GM12878 (cell line): ENCODE measurements around the gene PRKAG2. TPM values are rescaled to one million over a fixed set of nuclear protein-coding genes. Genes with fewer than 3 reads are reported as not detected.

Experiments used
- ATAC-seq: fragments of 200-7000 bp; cut with Tn5 transposase; 3 replicates; pipeline ENCODE4 v1.9.1; 2020; ENCODE audit warnings: mild to moderate bottlenecking, moderate library complexity
- BruUV-seq: library from RNA; stranded (reverse); fragments of 400-500 nt; replicated peaks from 2 replicates; lab custom pipeline; 2021; lab: Mats Ljungman, UMichigan
- CTCF ChIA-PET: fragments of 300-600 bp; sonication (Branson Sonifier 250); formaldehyde crosslinking; extraction: SDS; loops from one replicate; lab custom pipeline; 2021; ENCODE audit warnings: inconsistent platforms; lab: Yijun Ruan, JAX
- POLR2A ChIA-PET: fragments of 350-600 bp; formaldehyde crosslinking; extraction: SDS; loops from one replicate; lab custom pipeline; 2021; ENCODE audit warnings: inconsistent platforms; lab: Charles Lee
- RAD21 ChIA-PET: fragments of 300-600 bp; sonication (Branson Sonifier 250); formaldehyde crosslinking; loops from one replicate; lab custom pipeline; 2023; ENCODE audit warnings: antibody characterized with exemption; ENCODE audit not compliant: unreplicated experiment; lab: Charles Lee
- SMC1A ChIA-PET: fragments of 300-600 bp; sonication (Branson Sonifier 250); formaldehyde crosslinking; loops from one replicate; lab custom pipeline; 2023; ENCODE audit not compliant: unreplicated experiment, uncharacterized antibody; lab: Charles Lee
- DNase-seq: peaks from one replicate; pipeline ENCODE4 v3.0.0-alpha.2; 2011; ENCODE audit warnings: low read depth, low spot score
- FAIRE-seq: peaks from 3 replicates; lab custom pipeline; 2011; peaks lifted over from hg19 to GRCh38; lab: Jason Lieb, UNC
- H2AFZ ChIP-seq: 2 replicates; pipeline ENCODE4 v1.6.0; 2011; ENCODE audit warnings: low read depth, low read length, control low read depth; ENCODE audit not compliant: control insufficient read depth
- H3K27ac ChIP-seq: 2 replicates; pipeline ENCODE4 v1.5.1; 2011; ENCODE audit warnings: control low read depth; ENCODE audit not compliant: control insufficient read depth, insufficient read depth
- H3K27me3 ChIP-seq, 2 experiments: replicated peaks in 1 of 2; 2 replicates each; pipeline versions ENCODE4 v1.6.0 to v1.6.1; 2011; ENCODE audit warnings: low read length in 1 of 2; ENCODE audit not compliant: control insufficient read depth in 2 of 2, insufficient read depth in 2 of 2
- H3K36me3 ChIP-seq, 2 experiments: 2 replicates each; pipeline ENCODE4 v1.5.1; 2011; ENCODE audit warnings: low read length in 1 of 2; ENCODE audit not compliant: control insufficient read depth in 2 of 2, insufficient read depth in 2 of 2
- H3K4me1 ChIP-seq: 2 replicates; pipeline ENCODE4 v1.6.1; 2011; ENCODE audit warnings: mild to moderate bottlenecking, low read length, moderate library complexity, mixed read lengths; ENCODE audit not compliant: control insufficient read depth, insufficient read depth
- H3K4me2 ChIP-seq: 2 replicates; pipeline ENCODE4 v1.6.0; 2011; ENCODE audit warnings: control low read depth; ENCODE audit not compliant: control insufficient read depth, insufficient read depth
- H3K4me3 ChIP-seq: fragments of 200-600 bp; sonication (generic); 2 replicates; pipeline ENCODE4 v1.5.1; 2016
- H3K79me2 ChIP-seq: 2 replicates; pipeline ENCODE4 v1.6.0; 2011; ENCODE audit warnings: low read length; ENCODE audit not compliant: control insufficient read depth, insufficient read depth
- H3K9ac ChIP-seq: 2 replicates; pipeline ENCODE4 v1.8.0; 2011; ENCODE audit warnings: low read length, control low read depth, mixed read lengths; ENCODE audit not compliant: control insufficient read depth, insufficient read depth
- H3K9me3 ChIP-seq: replicated peaks from 3 replicates; pipeline ENCODE4 v1.5.1; 2011; ENCODE audit warnings: mild to moderate bottlenecking, low read length; ENCODE audit not compliant: control insufficient read depth, insufficient read depth
- H4K20me1 ChIP-seq: 2 replicates; pipeline ENCODE4 v1.6.0; 2011; ENCODE audit not compliant: control insufficient read depth, insufficient read depth
- CHD4 ChIP-seq: fragments of 200-600 bp; sonication (generic); IDR thresholded peaks from 2 replicates; pipeline ENCODE4 v1.6.1; 2016; ENCODE audit warnings: mild to moderate bottlenecking
- KAT2A ChIP-seq: conservative IDR thresholded peaks from 2 replicates; pipeline ENCODE4 v1.6.1; 2011; ENCODE audit warnings: low read depth, low read length; ENCODE audit not compliant: control insufficient read depth
- KDM1A ChIP-seq: fragments of 200-600 bp; sonication (generic); IDR thresholded peaks from 2 replicates; pipeline ENCODE4 v1.6.1; 2016; ENCODE audit warnings: borderline replicate concordance
- STAT1 ChIP-seq: fragments of 450-650 bp; conservative IDR thresholded peaks from 2 replicates; pipeline ENCODE4 v1.6.1; 2014; ENCODE audit warnings: antibody characterized with exemption, mild to moderate bottlenecking
- SUZ12 ChIP-seq: fragments of 200-600 bp; sonication (generic); IDR thresholded peaks from one replicate; pipeline ENCODE4 v1.6.1; 2018; ENCODE audit warnings: antibody characterized with exemption, mild to moderate bottlenecking; ENCODE audit not compliant: unreplicated experiment
- WGBS: methylation state at CpG from one replicate; pipeline ENCODE4 v1.1.6; 2016; ENCODE audit warnings: low lambda C conversion rate; ENCODE audit not compliant: insufficient replicate concordance, insufficient coverage; ENCODE audit errors: missing lambda C conversion rate; 5-methylcytosine and 5-hydroxymethylcytosine counted together
- in situ Hi-C: fragments of 300-500 bp; cut with MboI; formaldehyde crosslinking; loops from 9 replicates; pipeline ENCODE4 v1.14.3; 2018; ENCODE audit warnings: mixed read lengths
- intact Hi-C: fragments of 100-400 bp; cut with micrococcal nuclease; formaldehyde crosslinking; loops from one replicate; pipeline ENCODE4 v1.14.2; 2022; ENCODE audit not compliant: unreplicated experiment
- polyA plus RNA-seq, 11 experiments: library from polyadenylated mRNA; depleted of rRNA in 4 of 11; unstranded in 6 of 11; stranded (reverse) in 5 of 11; fragments of >200 nt; fragmentation: Nextera tagmentation in 4 of 11; fragmentation: Illumina TruSeq in 1 of 11; extraction: Ambion mirVana in 4 of 11; extraction: Trizol in 1 of 11; gene quantifications; 1 replicate in 1 of 11; 2 replicates in 10 of 11; pipeline versions ENCODE4 v1.2.1 to v1.2.3, GENCODE V29; 2011 to 2016; ENCODE audit warnings: inconsistent platforms in 2 of 11, missing spikeins in 2 of 11, low read depth in 1 of 11
- total RNA-seq, 4 experiments: library from RNA; depleted of rRNA in 3 of 4; stranded (reverse); fragments of >200 nt in 3 of 4; fragmentation: Illumina TruSeq in 1 of 4; extraction: Trizol in 1 of 4; gene quantifications; 2 replicates each; pipeline versions ENCODE4 v1.2.1 to v1.2.3, GENCODE V29; 2013 to 2021
- TF ChIP-seq, protein P1 (sequence below): fragments of 450-650 bp; IDR thresholded peaks from 2 replicates; pipeline ENCODE4 v1.6.1; 2014; ENCODE audit warnings: mild to moderate bottlenecking
- TF ChIP-seq, protein P2 (sequence below): fragments of 450-650 bp; IDR thresholded peaks from 2 replicates; pipeline ENCODE4 v1.6.1; 2017; ENCODE audit warnings: mild to moderate bottlenecking, moderate library complexity
- TF ChIP-seq, protein P3 (sequence below): fragments of 450-650 bp; IDR thresholded peaks from 2 replicates; pipeline ENCODE4 v1.6.1; 2016; ENCODE audit warnings: mild to moderate bottlenecking

Gene PRKAG2
- total and polyA plus RNA-seq, 10 of the 15 experiments (the other 5 are each of a cell fraction or from before 2014, with no cell fraction given): 3.4 to 8.9 (median 6.8) TPM

DNA sequence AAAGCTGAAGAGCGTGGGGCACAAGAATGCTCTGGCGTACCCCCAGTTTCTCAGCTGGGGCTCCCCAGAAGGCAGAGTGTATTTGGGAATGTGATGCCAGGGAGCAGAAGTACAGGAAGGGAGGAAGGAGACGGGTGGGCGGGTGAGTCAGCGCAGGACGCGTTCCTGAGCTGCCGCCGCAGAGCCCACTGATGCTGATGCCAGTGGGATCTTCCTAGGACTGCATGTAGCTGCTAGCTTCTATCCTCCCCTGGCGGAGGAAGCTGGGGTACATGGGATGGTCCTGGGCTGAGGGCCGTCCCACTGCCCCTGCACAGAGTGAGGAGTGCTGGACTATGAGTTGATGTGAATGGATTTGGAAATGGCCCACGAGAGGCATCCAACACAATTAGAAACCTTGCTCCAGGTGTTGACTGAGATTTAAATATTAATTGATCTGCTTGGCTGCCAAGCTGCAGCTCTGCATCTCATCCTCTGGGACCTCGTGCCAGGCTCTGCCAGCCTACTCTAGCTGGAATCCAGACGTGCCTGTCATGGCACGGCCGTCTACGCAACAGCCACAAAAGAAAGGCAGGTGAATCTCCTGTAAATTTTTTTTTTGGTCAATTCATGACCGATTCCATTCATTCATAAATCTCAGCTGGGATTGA lies 291.0 kb downstream of the PRKAG2 start (continued):
- TF ChIP-seq, protein P1, sequence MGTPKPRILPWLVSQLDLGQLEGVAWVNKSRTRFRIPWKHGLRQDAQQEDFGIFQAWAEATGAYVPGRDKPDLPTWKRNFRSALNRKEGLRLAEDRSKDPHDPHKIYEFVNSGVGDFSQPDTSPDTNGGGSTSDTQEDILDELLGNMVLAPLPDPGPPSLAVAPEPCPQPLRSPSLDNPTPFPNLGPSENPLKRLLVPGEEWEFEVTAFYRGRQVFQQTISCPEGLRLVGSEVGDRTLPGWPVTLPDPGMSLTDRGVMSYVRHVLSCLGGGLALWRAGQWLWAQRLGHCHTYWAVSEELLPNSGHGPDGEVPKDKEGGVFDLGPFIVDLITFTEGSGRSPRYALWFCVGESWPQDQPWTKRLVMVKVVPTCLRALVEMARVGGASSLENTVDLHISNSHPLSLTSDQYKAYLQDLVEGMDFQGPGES: no peak
- no peak for TF ChIP-seq SUZ12
- no peak for TF ChIP-seq KAT2A
- no peak for TF ChIP-seq STAT1
- TF ChIP-seq, protein P2, sequence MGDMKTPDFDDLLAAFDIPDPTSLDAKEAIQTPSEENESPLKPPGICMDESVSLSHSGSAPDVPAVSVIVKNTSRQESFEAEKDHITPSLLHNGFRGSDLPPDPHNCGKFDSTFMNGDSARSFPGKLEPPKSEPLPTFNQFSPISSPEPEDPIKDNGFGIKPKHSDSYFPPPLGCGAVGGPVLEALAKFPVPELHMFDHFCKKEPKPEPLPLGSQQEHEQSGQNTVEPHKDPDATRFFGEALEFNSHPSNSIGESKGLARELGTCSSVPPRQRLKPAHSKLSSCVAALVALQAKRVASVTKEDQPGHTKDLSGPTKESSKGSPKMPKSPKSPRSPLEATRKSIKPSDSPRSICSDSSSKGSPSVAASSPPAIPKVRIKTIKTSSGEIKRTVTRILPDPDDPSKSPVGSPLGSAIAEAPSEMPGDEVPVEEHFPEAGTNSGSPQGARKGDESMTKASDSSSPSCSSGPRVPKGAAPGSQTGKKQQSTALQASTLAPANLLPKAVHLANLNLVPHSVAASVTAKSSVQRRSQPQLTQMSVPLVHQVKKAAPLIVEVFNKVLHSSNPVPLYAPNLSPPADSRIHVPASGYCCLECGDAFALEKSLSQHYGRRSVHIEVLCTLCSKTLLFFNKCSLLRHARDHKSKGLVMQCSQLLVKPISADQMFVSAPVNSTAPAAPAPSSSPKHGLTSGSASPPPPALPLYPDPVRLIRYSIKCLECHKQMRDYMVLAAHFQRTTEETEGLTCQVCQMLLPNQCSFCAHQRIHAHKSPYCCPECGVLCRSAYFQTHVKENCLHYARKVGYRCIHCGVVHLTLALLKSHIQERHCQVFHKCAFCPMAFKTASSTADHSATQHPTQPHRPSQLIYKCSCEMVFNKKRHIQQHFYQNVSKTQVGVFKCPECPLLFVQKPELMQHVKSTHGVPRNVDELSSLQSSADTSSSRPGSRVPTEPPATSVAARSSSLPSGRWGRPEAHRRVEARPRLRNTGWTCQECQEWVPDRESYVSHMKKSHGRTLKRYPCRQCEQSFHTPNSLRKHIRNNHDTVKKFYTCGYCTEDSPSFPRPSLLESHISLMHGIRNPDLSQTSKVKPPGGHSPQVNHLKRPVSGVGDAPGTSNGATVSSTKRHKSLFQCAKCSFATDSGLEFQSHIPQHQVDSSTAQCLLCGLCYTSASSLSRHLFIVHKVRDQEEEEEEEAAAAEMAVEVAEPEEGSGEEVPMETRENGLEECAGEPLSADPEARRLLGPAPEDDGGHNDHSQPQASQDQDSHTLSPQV: no peak
- TF ChIP-seq CHD4: no peak
- TF ChIP-seq KDM1A: no peak

DNA sequence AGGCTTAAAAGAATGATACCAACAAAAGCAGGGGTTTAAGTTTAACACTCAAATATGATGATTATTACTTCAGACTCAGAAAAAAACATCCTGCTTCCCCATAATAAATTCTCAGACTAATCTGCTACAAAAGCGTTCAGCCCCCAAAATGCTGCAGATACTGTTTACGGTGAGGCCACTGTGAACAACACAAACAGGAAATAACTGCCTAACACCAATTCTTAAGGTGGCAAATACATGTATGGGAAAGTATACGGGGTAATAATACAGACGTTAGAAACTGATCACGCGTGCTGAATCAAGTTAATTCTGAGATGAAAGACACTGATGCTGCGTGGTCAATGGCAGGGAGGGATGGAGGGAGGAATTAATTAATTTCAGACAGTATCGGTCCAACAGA lies 295.2 kb downstream of the PRKAG2 start:
- RAD21 ChIA-PET: no interaction called here
- BruUV-seq: no TSS peak
- 90% methylated on average over 8 of the region's 8 CpGs for WGBS
- no peak overlapping the region for H3K4me3 ChIP-seq
- FAIRE-seq (no peak), DNase-seq (no peak), ATAC-seq (no peak)
- H2AFZ ChIP-seq: no peak overlapping the region
- intact Hi-C loops (no loop called here), in situ Hi-C loops (no loop called here)
- H3K9ac ChIP-seq: no peak overlapping the region
- H3K27me3 ChIP-seq: no peaks in the 10 kb centered on the region
- no peaks in the 10 kb centered on the region for H3K79me2 ChIP-seq
- POLR2A ChIA-PET: no interaction called here
- H4K20me1 ChIP-seq: no peaks in the 10 kb centered on the region
- H3K27ac ChIP-seq: no peak overlapping the region
- H3K4me2 ChIP-seq: no peak overlapping the region
- SMC1A ChIA-PET: no interaction called here
- no peak for TF ChIP-seq CHD4
- TF ChIP-seq, protein P3, sequence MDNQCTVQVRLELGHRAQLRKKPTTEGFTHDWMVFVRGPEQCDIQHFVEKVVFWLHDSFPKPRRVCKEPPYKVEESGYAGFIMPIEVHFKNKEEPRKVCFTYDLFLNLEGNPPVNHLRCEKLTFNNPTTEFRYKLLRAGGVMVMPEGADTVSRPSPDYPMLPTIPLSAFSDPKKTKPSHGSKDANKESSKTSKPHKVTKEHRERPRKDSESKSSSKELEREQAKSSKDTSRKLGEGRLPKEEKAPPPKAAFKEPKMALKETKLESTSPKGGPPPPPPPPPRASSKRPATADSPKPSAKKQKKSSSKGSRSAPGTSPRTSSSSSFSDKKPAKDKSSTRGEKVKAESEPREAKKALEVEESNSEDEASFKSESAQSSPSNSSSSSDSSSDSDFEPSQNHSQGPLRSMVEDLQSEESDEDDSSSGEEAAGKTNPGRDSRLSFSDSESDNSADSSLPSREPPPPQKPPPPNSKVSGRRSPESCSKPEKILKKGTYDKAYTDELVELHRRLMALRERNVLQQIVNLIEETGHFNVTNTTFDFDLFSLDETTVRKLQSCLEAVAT: no peak
- H3K4me1 ChIP-seq: no peaks in the 10 kb centered on the region
- peaks cover 7% of the 10 kb centered on the region; the same call in 2 of the 3 replicates for H3K9me3 ChIP-seq
- CTCF ChIA-PET: no interaction called here
- H3K36me3 ChIP-seq: no peaks in the 10 kb centered on the region
